Measurements from ENCODE around the gene RFLNA.

RFLNA gene

GRCh38 chr12:124314207-124314606 lies 19.3 kb downstream of the RFLNA start:
- Histone ChIP-seq H3K36me3 (ENCODE audit: control insufficient read depth, insufficient read depth, low read length) (no peaks in the 10 kb centered on the region), H3K9ac (ENCODE audit: low read length) (no peak overlapping the region), H3K4me1 (ENCODE audit: control insufficient read depth, insufficient read depth, low read length) (peaks cover 42% of the 10 kb centered on the region), H3K4me3 (ENCODE audit: low read depth, low read length) (no peak overlapping the region), H3K27me3 (ENCODE audit: control insufficient read depth, insufficient read depth, low read length) (no peaks in the 10 kb centered on the region), H3K27ac (ENCODE audit: low read depth, low read length) (no peak overlapping the region), H3K9me3 (ENCODE audit: control insufficient read depth, insufficient read depth, low read depth, low read length) (no peaks in the 10 kb centered on the region)

GRCh38 chr12:124314766-124315165 lies 19.9 kb downstream of the RFLNA start:
- Histone ChIP-seq H3K4me3 (ENCODE audit: low read depth, low read length) (no peak overlapping the region), H3K9me3 (ENCODE audit: control insufficient read depth, insufficient read depth, low read depth, low read length) (no peaks in the 10 kb centered on the region), H3K27me3 (ENCODE audit: control insufficient read depth, insufficient read depth, low read length) (no peaks in the 10 kb centered on the region), H3K9ac (ENCODE audit: low read length) (no peak overlapping the region), H3K27ac (ENCODE audit: low read depth, low read length) (no peak overlapping the region), H3K36me3 (ENCODE audit: control insufficient read depth, insufficient read depth, low read length) (no peaks in the 10 kb centered on the region), H3K4me1 (ENCODE audit: control insufficient read depth, insufficient read depth, low read length) (peaks cover 42% of the 10 kb centered on the region)

- Histone ChIP-seq H3K4me3 (ENCODE audit: low read depth, low read length) (no peak overlapping the region), H3K27ac (ENCODE audit: low read depth, low read length) (no peak overlapping the region), H3K27me3 (ENCODE audit: control insufficient read depth, insufficient read depth, low read length) (no peaks in the 10 kb centered on the region), H3K9ac (ENCODE audit: low read length) (no peak overlapping the region), H3K4me1 (ENCODE audit: control insufficient read depth, insufficient read depth, low read length) (peaks cover 42% of the 10 kb centered on the region), H3K36me3 (ENCODE audit: control insufficient read depth, insufficient read depth, low read length) (no peaks in the 10 kb centered on the region), H3K9me3 (ENCODE audit: control insufficient read depth, insufficient read depth, low read depth, low read length) (no peaks in the 10 kb centered on the region)
Observed at GRCh38 chr12:124315372-124316044, 20.6 kb downstream of the RFLNA start.

DNA sequence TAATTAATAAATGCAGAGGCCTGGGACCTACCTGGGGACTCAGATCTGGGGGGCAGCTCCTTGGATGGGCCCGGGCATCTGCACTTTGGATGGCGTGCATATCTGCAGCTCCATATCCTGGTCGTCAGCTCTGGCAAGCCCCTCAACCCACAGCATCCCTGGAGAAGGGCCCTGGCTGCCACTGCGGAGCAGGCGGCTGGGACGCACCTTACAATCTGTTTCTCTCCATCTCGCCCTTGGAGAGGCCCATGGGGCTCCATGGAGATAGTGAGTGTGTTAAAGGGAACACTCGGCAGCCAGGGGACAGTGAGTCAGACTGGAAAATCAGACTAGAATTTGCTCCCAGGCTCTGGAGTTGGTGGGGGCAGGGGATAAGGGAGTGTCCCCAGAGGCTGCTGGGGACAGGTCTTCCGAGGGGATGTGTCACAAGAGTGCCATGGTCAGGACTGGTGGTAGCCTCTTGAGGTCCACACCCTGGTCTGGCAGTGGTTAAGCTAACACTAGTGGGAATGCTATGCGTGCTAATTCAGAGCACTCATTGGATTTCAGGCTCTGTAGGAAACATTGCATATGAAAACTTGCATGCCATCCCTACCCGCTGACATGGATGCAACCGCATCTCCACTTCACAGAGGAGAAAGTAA lies 21.5 kb downstream of the RFLNA start:
- H3K36me3 ChIP-seq (ENCODE audit: control insufficient read depth, insufficient read depth, low read length) = no peaks in the 10 kb centered on the region
- H3K27me3 ChIP-seq (ENCODE audit: control insufficient read depth, insufficient read depth, low read length) = no peaks in the 10 kb centered on the region
- H3K4me3 ChIP-seq (ENCODE audit: low read depth, low read length) = no peak overlapping the region
- H3K9ac ChIP-seq (ENCODE audit: low read length) = no peak overlapping the region
- H3K4me1 ChIP-seq (ENCODE audit: control insufficient read depth, insufficient read depth, low read length) = peaks cover 42% of the 10 kb centered on the region
- H3K27ac ChIP-seq (ENCODE audit: low read depth, low read length) = no peak overlapping the region
- no peaks in the 10 kb centered on the region for H3K9me3 ChIP-seq (ENCODE audit: control insufficient read depth, insufficient read depth, low read depth, low read length)

DNA sequence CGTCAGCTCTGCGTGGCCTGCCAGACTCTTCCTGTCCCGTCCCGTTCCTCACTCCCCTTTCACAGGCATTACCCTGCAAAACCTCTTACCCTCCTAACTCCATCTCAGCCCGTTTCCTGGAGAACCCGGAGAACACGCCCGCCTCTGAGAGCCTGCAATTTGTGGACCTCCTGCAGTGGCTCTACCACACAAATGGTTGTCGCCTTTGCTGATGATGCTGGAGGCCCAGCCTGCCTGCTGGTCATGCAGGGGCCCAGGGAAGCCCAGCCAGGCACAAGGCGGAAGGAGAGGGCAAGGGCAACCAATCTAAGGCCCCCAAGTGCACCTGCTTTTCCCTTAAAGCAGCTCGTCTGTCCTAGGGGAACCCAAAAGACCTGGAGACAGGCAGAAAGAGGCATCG lies 22.5 kb downstream of the RFLNA start:
- Histone ChIP-seq H3K9ac (ENCODE audit: low read length) (no peak overlapping the region), H3K4me1 (ENCODE audit: control insufficient read depth, insufficient read depth, low read length) (peaks cover 42% of the 10 kb centered on the region), H3K27ac (ENCODE audit: low read depth, low read length) (no peak overlapping the region), H3K4me3 (ENCODE audit: low read depth, low read length) (no peak overlapping the region), H3K36me3 (ENCODE audit: control insufficient read depth, insufficient read depth, low read length) (no peaks in the 10 kb centered on the region), H3K27me3 (ENCODE audit: control insufficient read depth, insufficient read depth, low read length) (no peaks in the 10 kb centered on the region), H3K9me3 (ENCODE audit: control insufficient read depth, insufficient read depth, low read depth, low read length) (no peaks in the 10 kb centered on the region)

GRCh38 chr12:124318278-124319020 lies 23.6 kb downstream of the RFLNA start:
- Histone ChIP-seq H3K36me3 (ENCODE audit: control insufficient read depth, insufficient read depth, low read length) (peaks cover 5% of the 10 kb centered on the region), H3K9ac (ENCODE audit: low read length) (peak overlapping the region; percentile 1), H3K27ac (ENCODE audit: low read depth, low read length) (no peak overlapping the region), H3K9me3 (ENCODE audit: control insufficient read depth, insufficient read depth, low read depth, low read length) (peaks cover 6% of the 10 kb centered on the region), H3K27me3 (ENCODE audit: control insufficient read depth, insufficient read depth, low read length) (no peaks in the 10 kb centered on the region), H3K4me3 (ENCODE audit: low read depth, low read length) (no peak overlapping the region), H3K4me1 (ENCODE audit: control insufficient read depth, insufficient read depth, low read length) (peaks cover 42% of the 10 kb centered on the region)

GRCh38 chr12:124319368-124320050 lies 24.6 kb downstream of the RFLNA start:
- H3K4me1 ChIP-seq (ENCODE audit: control insufficient read depth, insufficient read depth, low read length) = peaks cover 42% of the 10 kb centered on the region
- peaks cover 15% of the 10 kb centered on the region for H3K36me3 ChIP-seq (ENCODE audit: control insufficient read depth, insufficient read depth, low read length)
- H3K27me3 ChIP-seq (ENCODE audit: control insufficient read depth, insufficient read depth, low read length) = no peaks in the 10 kb centered on the region
- peaks cover 16% of the 10 kb centered on the region for H3K9me3 ChIP-seq (ENCODE audit: control insufficient read depth, insufficient read depth, low read depth, low read length)
- H3K27ac ChIP-seq (ENCODE audit: low read depth, low read length) = no peak overlapping the region
- H3K9ac ChIP-seq (ENCODE audit: low read length) = no peak overlapping the region
- no peak overlapping the region for H3K4me3 ChIP-seq (ENCODE audit: low read depth, low read length)

DNA sequence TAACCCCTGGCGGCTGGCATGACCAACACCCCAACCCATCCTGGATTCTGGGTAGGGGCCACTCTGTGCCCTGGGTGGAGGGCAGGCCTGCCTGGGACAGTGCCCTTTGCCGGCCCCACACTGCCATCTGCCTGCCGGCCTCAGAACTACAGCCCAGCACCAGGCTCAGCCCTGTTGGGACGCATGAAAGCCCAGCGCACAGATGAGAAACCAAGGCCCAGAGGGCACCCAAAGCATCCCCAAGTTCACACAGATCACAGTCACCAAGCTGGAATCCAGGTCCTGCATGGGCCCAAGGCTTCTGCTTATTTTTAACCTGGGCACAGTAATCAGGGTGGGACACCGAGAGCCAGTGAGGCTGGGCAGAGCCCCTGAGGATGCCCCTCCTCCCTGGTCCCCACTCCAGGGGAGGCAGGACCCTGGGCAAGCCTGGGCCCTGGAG lies 26.2 kb downstream of the RFLNA start:
- H3K9me3 ChIP-seq (ENCODE audit: control insufficient read depth, insufficient read depth, low read depth, low read length) = peaks cover 20% of the 10 kb centered on the region
- peaks cover 29% of the 10 kb centered on the region for H3K4me1 ChIP-seq (ENCODE audit: control insufficient read depth, insufficient read depth, low read length)
- H3K27ac ChIP-seq (ENCODE audit: low read depth, low read length) = no peak overlapping the region
- no peak overlapping the region for H3K4me3 ChIP-seq (ENCODE audit: low read depth, low read length)
- peaks cover 28% of the 10 kb centered on the region for H3K36me3 ChIP-seq (ENCODE audit: control insufficient read depth, insufficient read depth, low read length)
- H3K27me3 ChIP-seq (ENCODE audit: control insufficient read depth, insufficient read depth, low read length) = no peaks in the 10 kb centered on the region
- H3K9ac ChIP-seq (ENCODE audit: low read length) = no peak overlapping the region

DNA sequence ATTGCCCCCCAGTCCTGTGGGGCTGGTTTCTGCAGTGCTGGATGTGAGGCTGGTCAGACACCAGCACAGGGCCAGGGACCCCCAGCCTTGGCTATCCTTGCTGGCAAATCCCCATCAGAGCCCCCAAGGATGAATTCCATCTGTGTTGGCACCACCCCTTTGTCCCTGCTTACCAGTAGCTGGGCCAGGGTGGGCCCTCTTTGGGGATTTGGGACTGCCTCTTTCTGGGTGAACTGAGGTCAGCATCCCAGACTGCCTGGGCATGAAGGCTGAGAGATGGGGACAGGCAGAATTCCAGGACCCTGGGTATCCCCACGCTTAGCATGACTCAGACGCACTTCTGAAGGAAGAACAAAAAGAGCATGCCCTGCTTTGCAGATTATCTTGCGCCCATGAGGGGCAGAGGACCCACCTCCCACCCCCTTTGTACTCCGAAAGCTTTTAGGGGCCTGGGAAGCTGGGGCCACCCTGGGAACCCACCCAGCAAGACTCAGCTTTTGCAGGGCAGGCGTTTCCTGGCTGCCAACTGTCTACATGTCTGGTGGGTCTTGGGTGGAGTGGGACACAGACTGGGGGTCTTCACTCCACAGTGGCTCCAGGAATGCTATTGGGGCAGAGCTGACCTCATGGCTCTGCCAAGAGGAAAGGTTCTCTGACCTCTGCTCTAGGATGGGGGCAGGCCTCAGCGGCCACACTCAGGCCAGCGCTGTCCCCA lies 26.8 kb downstream of the RFLNA start:
- Histone ChIP-seq H3K27ac (ENCODE audit: low read depth, low read length) (no peak overlapping the region), H3K36me3 (ENCODE audit: control insufficient read depth, insufficient read depth, low read length) (peaks cover 35% of the 10 kb centered on the region), H3K9me3 (ENCODE audit: control insufficient read depth, insufficient read depth, low read depth, low read length) (peaks cover 20% of the 10 kb centered on the region), H3K4me1 (ENCODE audit: control insufficient read depth, insufficient read depth, low read length) (peaks cover 23% of the 10 kb centered on the region), H3K9ac (ENCODE audit: low read length) (no peak overlapping the region), H3K27me3 (ENCODE audit: control insufficient read depth, insufficient read depth, low read length) (no peaks in the 10 kb centered on the region), H3K4me3 (ENCODE audit: low read depth, low read length) (no peak overlapping the region)

GRCh38 chr12:124322271-124322998 lies 27.5 kb downstream of the RFLNA start:
- H3K36me3 ChIP-seq (ENCODE audit: control insufficient read depth, insufficient read depth, low read length) = peaks cover 41% of the 10 kb centered on the region
- no peak overlapping the region for H3K9ac ChIP-seq (ENCODE audit: low read length)
- no peaks in the 10 kb centered on the region for H3K27me3 ChIP-seq (ENCODE audit: control insufficient read depth, insufficient read depth, low read length)
- no peak overlapping the region for H3K4me3 ChIP-seq (ENCODE audit: low read depth, low read length)
- H3K27ac ChIP-seq (ENCODE audit: low read depth, low read length) = no peak overlapping the region
- H3K9me3 ChIP-seq (ENCODE audit: control insufficient read depth, insufficient read depth, low read depth, low read length) = peaks cover 20% of the 10 kb centered on the region
- peaks cover 16% of the 10 kb centered on the region for H3K4me1 ChIP-seq (ENCODE audit: control insufficient read depth, insufficient read depth, low read length)

Measured in HUES6 (cell line).